ENCODE data around the gene EXO1.

The EXO1 gene

GRCh38 chr1:241934201-241934848, 86.3 kb downstream of the EXO1 start:
- intact Hi-C loops (cut with DNase I) = no loop called here
- peak in 37 of 42 donors; percentile 8 to 78 (median 37) for DNase-seq

- peak in 12 of 42 donors; percentile 6 to 52 (median 20) for DNase-seq
- intact Hi-C loops (cut with DNase I) = no loop called here
Observed at GRCh38 chr1:241934866-241935265, 86.9 kb downstream of the EXO1 start.

All from head of caudate nucleus (tissue), 42 donors.